HEK293 (cell line): ENCODE results near the gene CXXC4.

Source experiments
- ZBTB49 ChIP-seq: fragments of 450-650 bp; formaldehyde crosslinking; IDR thresholded peaks from 2 replicates; pipeline ENCODE4 v1.5.1; 2016; ENCODE audit warnings: missing biosample characterization, missing genetic modification characterization, low read depth
- ZNF155 ChIP-seq: fragments of 450-650 bp; formaldehyde crosslinking; IDR thresholded peaks from 2 replicates; pipeline ENCODE4 v1.5.1; 2016; ENCODE audit warnings: missing biosample characterization, missing genetic modification characterization

- TF ChIP-seq ZBTB49 (tag by site-specific recombination) (no peak), ZNF155 (tag by site-specific recombination) (no peak)
Observed at GRCh38 chr4:104446431-104447278, 48.0 kb downstream of the CXXC4 start.
